Embryonic facial prominence (tissue), 1 donor: ENCODE results near the gene SGSM2.

Experiments
- DNase-seq: peaks from one replicate; pipeline ENCODE4 v3.0.0-alpha.2; 2016; ENCODE audit errors: extremely low spot score

The SGSM2 gene

GRCh38 chr17:2399572-2400473, 62.5 kb downstream of the SGSM2 start:
- DNase-seq = peak; percentile 91

GRCh38 chr17:2400474-2400866, 63.2 kb downstream of the SGSM2 start:
- no peak for DNase-seq

GRCh38 chr17:2400877-2401425, 63.6 kb downstream of the SGSM2 start, which contains the start of gene MNT:
Gene MNT (minus strand): TSS chr17:2401060. CDS start chr17:2400712, 348 bp downstream.
- peak; percentile 90 for DNase-seq

- DNase-seq = peak; percentile 97
These were observed 64.3 kb downstream of the SGSM2 start for GRCh38 chr17:2401426-2402221.

GRCh38 chr17:2402544-2402943, 65.2 kb downstream of the SGSM2 start:
- DNase-seq = no peak

GRCh38 chr17:2403044-2403443, 65.7 kb downstream of the SGSM2 start:
- no peak for DNase-seq

GRCh38 chr17:2405247-2405926, 68.1 kb downstream of the SGSM2 start:
- DNase-seq = no peak

- no peak for DNase-seq
These were observed 69.1 kb downstream of the SGSM2 start for GRCh38 chr17:2406271-2406902.

GRCh38 chr17:2406903-2407790, 69.8 kb downstream of the SGSM2 start:
- no peak for DNase-seq

- DNase-seq = no peak
These were observed 73.7 kb downstream of the SGSM2 start for GRCh38 chr17:2410951-2411350.

- DNase-seq = peak; percentile 4
These were observed 75.3 kb downstream of the SGSM2 start for GRCh38 chr17:2412561-2413021.

GRCh38 chr17:2414446-2415064, 77.3 kb downstream of the SGSM2 start:
- no peak for DNase-seq

- peak; percentile 5 for DNase-seq
These were observed 77.8 kb downstream of the SGSM2 start for GRCh38 chr17:2415081-2415480.

GRCh38 chr17:2416010-2416734, 78.9 kb downstream of the SGSM2 start:
- DNase-seq = peak; percentile 71

GRCh38 chr17:2418572-2418971, 81.3 kb downstream of the SGSM2 start:
- no peak for DNase-seq

GRCh38 chr17:2419486-2419885, 82.2 kb downstream of the SGSM2 start:
- DNase-seq = no peak

GRCh38 chr17:2420176-2420575, 82.9 kb downstream of the SGSM2 start:
- DNase-seq = no peak

- no peak for DNase-seq
These were observed 84.2 kb downstream of the SGSM2 start for GRCh38 chr17:2421315-2422147.
